Loucy (cell line): ENCODE data around the gene SLC45A2.

Experiments used
- H2AFZ ChIP-seq: fragments of 200-600 bp; sonication (generic); 2 replicates; pipeline ENCODE4 v1.6.0; 2016; ENCODE audit warnings: antibody characterized with exemption, mild to moderate bottlenecking, low read length, moderate library complexity
- H3F3A ChIP-seq: fragments of 200-600 bp; 2 replicates; pipeline ENCODE4 v1.6.0; 2016; ENCODE audit warnings: antibody characterized with exemption, low read depth, mild to moderate bottlenecking
- H3K27me3 ChIP-seq: fragments of 200-600 bp; sonication (generic); 2 replicates; pipeline ENCODE4 v1.6.1; 2014; ENCODE audit warnings: low read length, mild to moderate bottlenecking; ENCODE audit not compliant: insufficient read depth, poor library complexity, severe bottlenecking
- H3K36me3 ChIP-seq: fragments of 200-600 bp; sonication (generic); 2 replicates; pipeline ENCODE4 v1.6.1; 2016; ENCODE audit warnings: low read length; ENCODE audit not compliant: insufficient read depth
- H3K4me1 ChIP-seq: fragments of 200-600 bp; sonication (generic); 2 replicates; pipeline ENCODE4 v1.5.1; 2014; ENCODE audit warnings: low read length, mild to moderate bottlenecking; ENCODE audit not compliant: insufficient read depth, poor library complexity, severe bottlenecking
- H3K4me2 ChIP-seq: fragments of 200-600 bp; sonication (generic); 2 replicates; pipeline ENCODE4 v1.6.0; 2014; ENCODE audit warnings: antibody characterized with exemption, low read length, low read depth, mild to moderate bottlenecking; ENCODE audit not compliant: poor library complexity, severe bottlenecking
- H3K4me3 ChIP-seq: fragments of 200-600 bp; sonication (generic); 2 replicates; pipeline ENCODE4 v1.5.1; 2014; ENCODE audit warnings: low read length, mild to moderate bottlenecking, mixed read lengths; ENCODE audit not compliant: poor library complexity, severe bottlenecking
- H3K79me2 ChIP-seq: fragments of 200-600 bp; sonication (generic); 2 replicates; pipeline ENCODE4 v1.6.1; 2014; ENCODE audit warnings: low read length; ENCODE audit not compliant: insufficient read depth
- H3K9ac ChIP-seq: fragments of 200-600 bp; sonication (generic); 2 replicates; pipeline ENCODE4 v1.6.0; 2014; ENCODE audit warnings: mild to moderate bottlenecking, low read depth, low read length, moderate library complexity; ENCODE audit not compliant: poor library complexity, severe bottlenecking
- H3K9me2 ChIP-seq: fragments of 200-600 bp; sonication (generic); replicated peaks from 2 replicates; pipeline ENCODE4 v1.6.1; 2016; ENCODE audit warnings: low read depth, low read length, mixed read lengths
- H3K9me3 ChIP-seq: fragments of 200-600 bp; sonication (generic); 2 replicates; pipeline ENCODE4 v1.6.1; 2014; ENCODE audit warnings: mild to moderate bottlenecking, antibody characterized with exemption, low read length, low read depth; ENCODE audit not compliant: insufficient read depth
- H4K20me1 ChIP-seq: fragments of 200-600 bp; sonication (generic); 2 replicates; pipeline ENCODE4 v1.6.0; 2014; ENCODE audit warnings: antibody characterized with exemption, low read length, mild to moderate bottlenecking; ENCODE audit not compliant: insufficient read depth, poor library complexity, severe bottlenecking
- CTCF ChIP-seq: fragments of 200-600 bp; sonication (generic); conservative IDR thresholded peaks from 2 replicates; pipeline ENCODE4 v1.5.1; 2014; ENCODE audit warnings: mild to moderate bottlenecking, antibody characterized with exemption, low read length
- EZH2phosphoT487 ChIP-seq: fragments of 200-600 bp; IDR thresholded peaks from 2 replicates; pipeline ENCODE4 v1.6.1; 2018; ENCODE audit warnings: antibody characterized with exemption, mild to moderate bottlenecking, moderate library complexity, borderline replicate concordance

Gene SLC45A2

GRCh38 chr5:33944543-33945132, 39.9 kb downstream of the SLC45A2 start:
- Histone ChIP-seq H3F3A (no peaks in the 10 kb centered on the region), H3K4me2 (no peak overlapping the region), H2AFZ (no peak overlapping the region), H3K4me1 (no peaks in the 10 kb centered on the region), H4K20me1 (no peaks in the 10 kb centered on the region), H3K9ac (no peak overlapping the region), H3K36me3 (no peaks in the 10 kb centered on the region), H3K79me2 (no peaks in the 10 kb centered on the region), H3K9me3 (no peaks in the 10 kb centered on the region), H3K9me2 (no peaks in the 10 kb centered on the region), H3K27me3 (peaks cover 3% of the 10 kb centered on the region), H3K4me3 (no peak overlapping the region)
- TF ChIP-seq CTCF (no peak), EZH2phosphoT487 (no peak)

- Histone ChIP-seq H3K27me3 (peaks cover 5% of the 10 kb centered on the region), H3K9ac (no peak overlapping the region), H4K20me1 (no peaks in the 10 kb centered on the region), H3K79me2 (no peaks in the 10 kb centered on the region), H3F3A (no peaks in the 10 kb centered on the region), H3K4me1 (no peaks in the 10 kb centered on the region), H3K36me3 (no peaks in the 10 kb centered on the region), H2AFZ (no peak overlapping the region), H3K4me2 (no peak overlapping the region), H3K9me3 (no peaks in the 10 kb centered on the region), H3K4me3 (no peak overlapping the region), H3K9me2 (no peaks in the 10 kb centered on the region)
- TF ChIP-seq CTCF, result no peak
- TF ChIP-seq EZH2phosphoT487, result no peak
Measured at GRCh38 chr5:33941090-33941489, 43.4 kb downstream of the SLC45A2 start.

GRCh38 chr5:33939556-33940262, 44.8 kb downstream of the SLC45A2 start:
- no peak overlapping the region for H3K4me3 ChIP-seq
- no peak overlapping the region for H3K4me2 ChIP-seq
- TF ChIP-seq CTCF (no peak), EZH2phosphoT487 (no peak)
- no peaks in the 10 kb centered on the region for H3F3A ChIP-seq
- no peaks in the 10 kb centered on the region for H3K9me2 ChIP-seq
- H3K79me2 ChIP-seq, result no peaks in the 10 kb centered on the region
- H3K4me1 ChIP-seq, result no peaks in the 10 kb centered on the region
- no peak overlapping the region for H2AFZ ChIP-seq
- H3K36me3 ChIP-seq, result no peaks in the 10 kb centered on the region
- H3K9ac ChIP-seq, result no peak overlapping the region
- H3K9me3 ChIP-seq, result no peaks in the 10 kb centered on the region
- no peaks in the 10 kb centered on the region for H4K20me1 ChIP-seq
- peaks cover 5% of the 10 kb centered on the region for H3K27me3 ChIP-seq
